Measurements from ENCODE around the gene AOC1.

GRCh38 chr7:150830937-150831336 is 21.4 kb upstream of the AOC1 start:
- no peak for TF ChIP-seq POLR2A (IDR thresholded peaks at IDR 0.05)
- TF ChIP-seq, protein P1, sequence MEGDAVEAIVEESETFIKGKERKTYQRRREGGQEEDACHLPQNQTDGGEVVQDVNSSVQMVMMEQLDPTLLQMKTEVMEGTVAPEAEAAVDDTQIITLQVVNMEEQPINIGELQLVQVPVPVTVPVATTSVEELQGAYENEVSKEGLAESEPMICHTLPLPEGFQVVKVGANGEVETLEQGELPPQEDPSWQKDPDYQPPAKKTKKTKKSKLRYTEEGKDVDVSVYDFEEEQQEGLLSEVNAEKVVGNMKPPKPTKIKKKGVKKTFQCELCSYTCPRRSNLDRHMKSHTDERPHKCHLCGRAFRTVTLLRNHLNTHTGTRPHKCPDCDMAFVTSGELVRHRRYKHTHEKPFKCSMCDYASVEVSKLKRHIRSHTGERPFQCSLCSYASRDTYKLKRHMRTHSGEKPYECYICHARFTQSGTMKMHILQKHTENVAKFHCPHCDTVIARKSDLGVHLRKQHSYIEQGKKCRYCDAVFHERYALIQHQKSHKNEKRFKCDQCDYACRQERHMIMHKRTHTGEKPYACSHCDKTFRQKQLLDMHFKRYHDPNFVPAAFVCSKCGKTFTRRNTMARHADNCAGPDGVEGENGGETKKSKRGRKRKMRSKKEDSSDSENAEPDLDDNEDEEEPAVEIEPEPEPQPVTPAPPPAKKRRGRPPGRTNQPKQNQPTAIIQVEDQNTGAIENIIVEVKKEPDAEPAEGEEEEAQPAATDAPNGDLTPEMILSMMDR (IDR thresholded peaks at IDR 0.05) = no peak
- no peak for TF ChIP-seq POLR2AphosphoS5 (IDR thresholded peaks at IDR 0.05)
- TF ChIP-seq EP300 (IDR thresholded peaks at IDR 0.05) = no peak
